OCI-M1 (cell line): ENCODE data around the gene TTBK2.
A peak's percentile ranks its signal among the peaks of the same experiment; 100 is the strongest.

ENCODE experiments used
- DNase-seq: peaks from one replicate; lab custom pipeline; 2025; lab: John Stamatoyannopoulos, UW

Gene TTBK2

GRCh38 chr15:42727750-42728381 lies 192.7 kb downstream of the TTBK2 start:
- DNase-seq: no peak

GRCh38 chr15:42726114-42726513 lies 194.5 kb downstream of the TTBK2 start:
- no peak for DNase-seq

- no peak for DNase-seq
These were observed 195.2 kb downstream of the TTBK2 start for GRCh38 chr15:42725331-42725903.

- DNase-seq: no peak
These were observed 196.3 kb downstream of the TTBK2 start for GRCh38 chr15:42724276-42724675.

GRCh38 chr15:42723068-42723467 lies 197.5 kb downstream of the TTBK2 start:
- no peak for DNase-seq

- no peak for DNase-seq
These were observed 198.7 kb downstream of the TTBK2 start for GRCh38 chr15:42721916-42722315.

- no peak for DNase-seq
These were observed 199.6 kb downstream of the TTBK2 start for GRCh38 chr15:42721016-42721415.

GRCh38 chr15:42720071-42720470 lies 200.5 kb downstream of the TTBK2 start:
- DNase-seq: no peak

- no peak for DNase-seq
These were observed 201.5 kb downstream of the TTBK2 start for GRCh38 chr15:42719043-42719442.

GRCh38 chr15:42716626-42717025 lies 204.0 kb downstream of the TTBK2 start:
- DNase-seq: no peak

- no peak for DNase-seq
These were observed 204.5 kb downstream of the TTBK2 start for GRCh38 chr15:42716125-42716524.

GRCh38 chr15:42712584-42712983 lies 208.0 kb downstream of the TTBK2 start:
- no peak for DNase-seq

- no peak for DNase-seq
These were observed 208.8 kb downstream of the TTBK2 start for GRCh38 chr15:42711746-42712145.

GRCh38 chr15:42710662-42711061 lies 209.9 kb downstream of the TTBK2 start:
- no peak for DNase-seq

GRCh38 chr15:42707873-42708544 lies 212.6 kb downstream of the TTBK2 start:
- peak; percentile 57 for DNase-seq

- DNase-seq: no peak
These were observed 213.5 kb downstream of the TTBK2 start for GRCh38 chr15:42707068-42707467.

- DNase-seq: no peak
These were observed 215.2 kb downstream of the TTBK2 start for GRCh38 chr15:42705336-42705735.

- DNase-seq: peak; percentile 80
These were observed 216.1 kb downstream of the TTBK2 start for GRCh38 chr15:42704492-42704926.

- DNase-seq: no peak
These were observed 224.0 kb downstream of the TTBK2 start for GRCh38 chr15:42696626-42697025.

- no peak for DNase-seq
These were observed 225.0 kb downstream of the TTBK2 start for GRCh38 chr15:42695527-42696071.

- no peak for DNase-seq
These were observed 226.2 kb downstream of the TTBK2 start for GRCh38 chr15:42694398-42694797.

GRCh38 chr15:42693942-42694341 lies 226.6 kb downstream of the TTBK2 start:
- DNase-seq: no peak

GRCh38 chr15:42693496-42693895 lies 227.1 kb downstream of the TTBK2 start:
- no peak for DNase-seq
